Tibial artery (tissue), 4 donors: ENCODE data around the gene IL1RAPL1.

Experiments
- DNase-seq, 2 donors: peaks; one replicate each; pipeline ENCODE4 v3.0.0-alpha.2; 2019
- H3K27ac ChIP-seq, 2 donors: fragments of 200-600 bp; sonication (generic) in 1 of 2; 1 replicate in 1 of 2; 2 replicates in 1 of 2; pipeline ENCODE4 v1.5.1; 2018 to 2019; ENCODE audit warnings: mild to moderate bottlenecking in 1 of 2
- H3K27me3 ChIP-seq, 2 donors: fragments of 200-600 bp; sonication (generic) in 1 of 2; one replicate each; pipeline versions ENCODE4 v1.5.1 to v1.6.0; 2016 to 2019
- H3K36me3 ChIP-seq, 3 donors: fragments of 200-600 bp; sonication (generic) in 2 of 3; one replicate each; pipeline ENCODE4 v1.5.1; 2016 to 2019; ENCODE audit warnings: mild to moderate bottlenecking in 2 of 3
- H3K4me1 ChIP-seq, 4 donors: fragments of 200-600 bp; sonication (generic) in 2 of 4; 1 replicate in 3 of 4; 2 replicates in 1 of 4; pipeline ENCODE4 v1.5.1; 2016 to 2019
- H3K4me3 ChIP-seq, 2 donors: fragments of 200-600 bp; sonication (generic) in 1 of 2; 1 replicate in 1 of 2; 2 replicates in 1 of 2; pipeline ENCODE4 v1.5.1; 2018 to 2019; ENCODE audit warnings: mild to moderate bottlenecking in 2 of 2
- H3K9me3 ChIP-seq, 3 donors: fragments of 200-600 bp; sonication (generic) in 1 of 3; one replicate each; pipeline ENCODE4 v1.5.1; 2016 to 2019
- intact Hi-C: fragments of 100-400 bp; cut with DNase I; formaldehyde crosslinking; loops from one replicate; pipeline ENCODE4 v1.15.0; 2023; ENCODE audit warnings: low total_unique reads
- TF ChIP-seq, protein P1 (sequence below), 2 experiments: fragments of 200-600 bp in 1 of 2; fragments of 450-650 bp in 1 of 2; IDR thresholded peaks; one replicate each; pipeline ENCODE4 v1.5.1; 2017 to 2019; ENCODE audit warnings: antibody characterized with exemption in 2 of 2, mild to moderate bottlenecking in 1 of 2, moderate library complexity in 1 of 2

Gene IL1RAPL1

DNA sequence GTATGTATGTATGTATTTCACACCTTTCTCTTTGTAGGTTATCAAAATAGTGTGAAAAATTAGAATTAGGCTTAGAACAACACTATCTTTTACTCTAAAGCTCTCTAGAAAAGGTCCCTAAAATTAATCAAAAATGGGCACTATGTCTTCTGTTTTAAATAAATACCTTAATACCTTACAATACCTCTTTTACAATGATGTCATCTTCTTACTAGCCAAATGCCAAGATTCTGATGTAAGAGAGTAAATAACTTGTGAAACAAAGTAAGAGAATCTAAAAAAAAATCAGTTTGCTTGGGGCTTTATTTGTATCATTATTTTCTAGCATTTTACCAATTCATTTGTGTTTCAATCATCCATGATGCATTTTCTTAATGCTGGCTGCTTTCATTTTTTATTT, 1225.9 kb downstream of the IL1RAPL1 start:
- Histone ChIP-seq H3K4me1 (no peaks in the 10 kb centered on the region), H3K27me3 (no peaks in the 10 kb centered on the region), H3K27ac (no peak overlapping the region), H3K36me3 (no peaks in the 10 kb centered on the region), H3K4me3 (no peak overlapping the region), H3K9me3 (no peaks in the 10 kb centered on the region)
- DNase-seq = no peak
- TF ChIP-seq, protein P1, sequence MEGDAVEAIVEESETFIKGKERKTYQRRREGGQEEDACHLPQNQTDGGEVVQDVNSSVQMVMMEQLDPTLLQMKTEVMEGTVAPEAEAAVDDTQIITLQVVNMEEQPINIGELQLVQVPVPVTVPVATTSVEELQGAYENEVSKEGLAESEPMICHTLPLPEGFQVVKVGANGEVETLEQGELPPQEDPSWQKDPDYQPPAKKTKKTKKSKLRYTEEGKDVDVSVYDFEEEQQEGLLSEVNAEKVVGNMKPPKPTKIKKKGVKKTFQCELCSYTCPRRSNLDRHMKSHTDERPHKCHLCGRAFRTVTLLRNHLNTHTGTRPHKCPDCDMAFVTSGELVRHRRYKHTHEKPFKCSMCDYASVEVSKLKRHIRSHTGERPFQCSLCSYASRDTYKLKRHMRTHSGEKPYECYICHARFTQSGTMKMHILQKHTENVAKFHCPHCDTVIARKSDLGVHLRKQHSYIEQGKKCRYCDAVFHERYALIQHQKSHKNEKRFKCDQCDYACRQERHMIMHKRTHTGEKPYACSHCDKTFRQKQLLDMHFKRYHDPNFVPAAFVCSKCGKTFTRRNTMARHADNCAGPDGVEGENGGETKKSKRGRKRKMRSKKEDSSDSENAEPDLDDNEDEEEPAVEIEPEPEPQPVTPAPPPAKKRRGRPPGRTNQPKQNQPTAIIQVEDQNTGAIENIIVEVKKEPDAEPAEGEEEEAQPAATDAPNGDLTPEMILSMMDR (IDR thresholded peaks at IDR 0.05) = no peak
- intact Hi-C loops = no loop called here

DNA sequence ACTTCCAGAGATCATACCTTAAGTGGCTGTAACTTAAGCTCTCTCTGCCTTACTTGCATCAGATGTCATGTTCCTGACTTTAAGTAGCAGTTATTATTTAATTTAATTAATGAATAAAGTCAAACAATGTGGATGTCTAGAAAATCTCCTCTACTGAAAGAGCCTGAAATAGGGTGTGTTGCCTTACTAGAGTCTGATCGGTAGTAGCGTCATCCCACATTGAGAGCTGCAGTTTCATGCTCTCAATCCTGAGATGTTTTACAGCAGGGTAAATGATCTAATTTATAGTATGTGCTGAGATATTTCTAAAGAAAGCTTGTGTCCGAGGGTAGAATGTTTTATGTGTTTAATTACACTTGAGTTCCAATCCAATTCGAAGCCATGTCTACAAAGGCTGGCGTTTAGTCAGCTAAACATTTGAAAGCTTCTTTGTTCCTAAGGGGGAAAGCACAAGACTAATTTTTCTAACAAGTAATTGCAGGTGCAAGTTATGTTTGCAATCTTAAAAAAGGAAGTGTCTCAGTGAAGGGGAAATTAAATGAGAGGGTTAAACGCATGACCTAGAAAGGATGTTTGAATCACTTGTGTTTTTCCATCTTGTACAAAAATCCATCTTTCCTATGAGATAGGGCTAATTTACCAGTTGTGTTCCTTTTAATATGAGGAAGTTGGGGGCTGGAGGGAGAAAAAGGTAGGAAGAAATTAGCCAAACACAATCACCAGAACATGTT, 1237.1 kb downstream of the IL1RAPL1 start:
- H3K36me3 ChIP-seq = no peaks in the 10 kb centered on the region
- no peaks in the 10 kb centered on the region for H3K4me1 ChIP-seq
- H3K9me3 ChIP-seq = no peaks in the 10 kb centered on the region
- no peak for DNase-seq
- intact Hi-C loops = no loop called here
- H3K4me3 ChIP-seq = no peak overlapping the region
- H3K27me3 ChIP-seq = no peaks in the 10 kb centered on the region
- H3K27ac ChIP-seq = no peak overlapping the region
- TF ChIP-seq, protein P1 (IDR thresholded peaks at IDR 0.05) = no peak

DNA sequence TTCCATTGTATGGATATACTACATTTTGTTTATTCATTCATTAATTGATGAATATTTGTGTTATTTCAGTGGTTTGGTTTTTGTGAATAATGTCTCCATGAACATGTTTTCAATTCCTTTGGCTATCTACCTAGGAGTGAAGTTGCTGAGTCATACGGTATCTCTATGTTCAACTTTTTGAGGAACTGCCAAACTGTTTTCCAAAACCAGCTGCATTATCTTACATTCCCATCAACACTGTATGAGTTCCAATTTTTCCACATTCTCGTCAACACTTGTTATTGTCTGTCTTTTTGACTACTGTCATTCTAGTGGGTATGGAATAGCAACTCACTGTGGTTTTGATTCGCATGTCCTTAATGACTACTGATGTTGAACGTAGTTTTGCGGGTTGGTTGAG, 1239.5 kb downstream of the IL1RAPL1 start:
- H3K9me3 ChIP-seq = no peaks in the 10 kb centered on the region
- no peaks in the 10 kb centered on the region for H3K4me1 ChIP-seq
- H3K27ac ChIP-seq = no peak overlapping the region
- no peak for DNase-seq
- no peaks in the 10 kb centered on the region for H3K27me3 ChIP-seq
- H3K36me3 ChIP-seq = no peaks in the 10 kb centered on the region
- intact Hi-C loops = no loop called here
- TF ChIP-seq, protein P1 (IDR thresholded peaks at IDR 0.05) = no peak
- H3K4me3 ChIP-seq = no peak overlapping the region

DNA sequence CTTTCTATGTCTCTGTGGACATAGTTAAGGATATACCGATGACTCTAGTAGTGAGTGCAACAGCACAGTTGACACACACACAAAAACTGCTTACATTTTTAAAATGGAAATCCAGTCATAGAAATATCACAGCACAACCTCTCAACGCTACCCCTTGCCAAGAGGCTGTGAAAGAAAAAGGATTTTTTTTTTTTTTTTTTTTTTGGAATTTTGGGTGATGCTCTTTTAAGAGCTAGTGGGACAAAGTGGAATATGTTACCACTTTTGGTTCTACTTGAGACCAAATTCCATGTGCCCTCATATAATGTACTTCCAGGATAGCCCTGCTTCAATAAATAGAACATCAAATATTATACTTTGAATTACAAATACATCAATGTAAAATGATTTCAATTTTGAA, 1247.1 kb downstream of the IL1RAPL1 start:
- TF ChIP-seq, protein P1 (IDR thresholded peaks at IDR 0.05) = no peak
- no peak for DNase-seq
- H3K27me3 ChIP-seq = no peaks in the 10 kb centered on the region
- intact Hi-C loops = no loop called here
- H3K27ac ChIP-seq = no peak overlapping the region
- no peaks in the 10 kb centered on the region for H3K36me3 ChIP-seq
- no peaks in the 10 kb centered on the region for H3K4me1 ChIP-seq
- no peak overlapping the region for H3K4me3 ChIP-seq
- H3K9me3 ChIP-seq = peaks cover 0 to 4% (median 0%) of the 10 kb centered on the region in 3 donors

DNA sequence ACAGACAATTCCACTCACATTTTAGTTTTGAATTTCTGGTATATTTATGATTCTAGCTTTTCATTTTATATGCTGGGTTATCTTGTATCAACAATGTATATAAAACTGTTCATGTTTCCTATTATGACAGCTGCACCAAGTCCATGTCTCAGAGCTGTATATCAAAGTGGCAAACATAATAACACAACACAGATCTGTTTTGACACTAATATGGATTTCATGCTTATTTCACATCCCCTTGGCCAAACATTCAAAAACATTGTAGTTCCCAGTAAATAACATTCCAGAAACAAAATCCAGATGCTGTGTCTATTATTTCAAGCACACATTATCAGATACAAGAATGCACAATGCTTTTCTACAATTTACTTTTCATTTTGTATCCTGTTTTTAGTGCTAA, 1247.5 kb downstream of the IL1RAPL1 start:
- no peaks in the 10 kb centered on the region for H3K27me3 ChIP-seq
- TF ChIP-seq, protein P1 (IDR thresholded peaks at IDR 0.05) = no peak
- intact Hi-C loops = no loop called here
- DNase-seq = no peak
- no peak overlapping the region for H3K4me3 ChIP-seq
- peaks cover 0 to 4% (median 0%) of the 10 kb centered on the region in 3 donors for H3K9me3 ChIP-seq
- H3K36me3 ChIP-seq = no peaks in the 10 kb centered on the region
- no peak overlapping the region for H3K27ac ChIP-seq
- H3K4me1 ChIP-seq = no peaks in the 10 kb centered on the region
